GM19193 (cell line): ENCODE data around the gene SAMD10.

Experiments used
- POLR2A ChIP-seq: IDR thresholded peaks from 4 replicates; pipeline ENCODE4 v1.6.1; 2011; ENCODE audit not compliant: insufficient read depth, insufficient read length; ENCODE audit errors: extremely low read depth

SAMD10 gene

GRCh38 chr20:63979557-63980316, at the start of gene SAMD10:
Gene SAMD10, minus strand, starts transcription at chr20:63979642. Its CDS starts 175 bp downstream, at chr20:63979467.
- TF ChIP-seq POLR2A: peak; percentile 61

- TF ChIP-seq POLR2A: no peak
Observed at GRCh38 chr20:64027981-64028685, 48.7 kb upstream of the SAMD10 start.

GRCh38 chr20:64025826-64026412, 46.5 kb upstream of the SAMD10 start:
- TF ChIP-seq POLR2A: no peak

- TF ChIP-seq POLR2A: no peak
Observed at GRCh38 chr20:64025101-64025825, 45.8 kb upstream of the SAMD10 start.

GRCh38 chr20:64024141-64024990, 44.9 kb upstream of the SAMD10 start:
- TF ChIP-seq POLR2A: no peak

- TF ChIP-seq POLR2A: no peak
Observed at GRCh38 chr20:64023361-64024140, 44.1 kb upstream of the SAMD10 start.

- TF ChIP-seq POLR2A: no peak
Observed at GRCh38 chr20:64022671-64023360, 43.4 kb upstream of the SAMD10 start.

GRCh38 chr20:64021124-64021975, 41.9 kb upstream of the SAMD10 start:
- no peak for TF ChIP-seq POLR2A

GRCh38 chr20:64015635-64016034, 36.2 kb upstream of the SAMD10 start:
- no peak for TF ChIP-seq POLR2A

GRCh38 chr20:64011366-64011779, 31.9 kb upstream of the SAMD10 start:
- no peak for TF ChIP-seq POLR2A

- TF ChIP-seq POLR2A: no peak
Observed at GRCh38 chr20:64010711-64011237, 31.3 kb upstream of the SAMD10 start.
